ENCODE measurements around the gene PCGF1. TPM values are rescaled to one million over a fixed set of nuclear protein-coding genes. Genes with fewer than 3 reads are reported as not detected.

Gene PCGF1
- total and polyA plus RNA-seq, 2 of the 13 experiments (the other 11 are each of a cell fraction or from before 2014, with no cell fraction given): 20.4 to 22.6 TPM

DNA sequence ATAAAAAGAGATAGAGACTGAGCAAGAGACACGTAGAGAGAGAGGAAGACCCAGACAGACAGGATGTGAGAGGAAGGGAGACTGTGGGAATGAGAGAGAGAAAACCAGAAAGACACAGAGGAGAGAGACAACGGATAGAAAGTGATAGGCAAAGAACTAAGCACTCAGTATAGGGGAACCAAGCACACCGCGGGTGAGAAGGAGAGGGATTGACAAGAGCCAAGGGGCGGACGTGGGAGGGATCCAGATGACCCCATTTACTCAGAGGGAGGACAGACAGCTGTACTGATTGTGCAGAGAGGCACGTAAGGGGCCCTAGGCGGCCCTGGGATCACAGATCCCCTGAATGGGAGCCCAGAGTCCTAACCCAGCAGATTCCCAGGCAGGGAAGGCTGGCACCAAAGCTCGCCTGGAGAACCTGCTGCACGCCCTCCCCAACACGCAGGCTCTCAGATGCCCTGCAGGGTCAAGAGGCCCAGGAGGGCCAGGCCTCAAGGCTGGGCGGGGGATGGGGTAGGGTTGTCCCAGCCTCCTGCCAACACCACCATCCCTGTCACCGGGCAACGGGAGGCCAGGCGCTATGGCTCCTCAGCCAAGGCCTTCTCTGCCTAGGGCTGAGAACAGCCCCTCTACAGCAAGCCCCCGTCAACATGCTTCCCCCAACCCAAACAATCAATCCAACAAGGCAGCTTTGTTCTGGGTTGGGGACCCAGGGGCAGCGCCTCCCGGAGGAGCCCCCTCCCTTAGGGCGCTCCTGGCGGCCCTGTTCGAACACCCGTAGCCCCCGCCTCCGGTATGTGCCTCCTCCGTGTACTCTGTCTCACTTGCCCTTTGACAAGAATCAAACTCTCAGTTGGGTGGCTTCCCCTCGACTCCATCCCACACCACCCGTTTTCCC lies 45.7 kb upstream of the PCGF1 start (continued):
- TF ChIP-seq REL (CRISPR knock-in tag; conservative IDR thresholded peaks at IDR 0.05): no peak
- TF ChIP-seq NCOR1 (IDR thresholded peaks at IDR 0.05; ENCODE audit: borderline replicate concordance, low read length): no peak
- no peak; the same call in 1 of the 2 replicates for TF ChIP-seq HBP1 (CRISPR knock-in tag; IDR thresholded peaks at IDR 0.05; ENCODE audit: low read depth)
- no peak for TF ChIP-seq SYNCRIP (IDR thresholded peaks at IDR 0.05; ENCODE audit: insufficient read depth, low read depth, low read length)
- no peak for TF ChIP-seq ZNF766 (CRISPR knock-in tag; IDR thresholded peaks at IDR 0.05; ENCODE audit: borderline replicate concordance)
- TF ChIP-seq ZNF124 (CRISPR knock-in tag; IDR thresholded peaks at IDR 0.05): no peak
- no peak for TF ChIP-seq PRDM15 (CRISPR knock-in tag; IDR thresholded peaks at IDR 0.05)
- TF ChIP-seq, protein P1, sequence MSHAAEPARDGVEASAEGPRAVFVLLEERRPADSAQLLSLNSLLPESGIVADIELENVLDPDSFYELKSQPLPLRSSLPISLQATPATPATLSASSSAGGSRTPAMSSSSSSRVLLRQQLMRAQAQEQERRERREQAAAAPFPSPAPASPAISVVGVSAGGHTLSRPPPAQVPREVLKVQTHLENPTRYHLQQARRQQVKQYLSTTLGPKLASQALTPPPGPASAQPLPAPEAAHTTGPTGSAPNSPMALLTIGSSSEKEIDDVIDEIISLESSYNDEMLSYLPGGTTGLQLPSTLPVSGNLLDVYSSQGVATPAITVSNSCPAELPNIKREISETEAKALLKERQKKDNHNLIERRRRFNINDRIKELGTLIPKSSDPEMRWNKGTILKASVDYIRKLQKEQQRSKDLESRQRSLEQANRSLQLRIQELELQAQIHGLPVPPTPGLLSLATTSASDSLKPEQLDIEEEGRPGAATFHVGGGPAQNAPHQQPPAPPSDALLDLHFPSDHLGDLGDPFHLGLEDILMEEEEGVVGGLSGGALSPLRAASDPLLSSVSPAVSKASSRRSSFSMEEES (CRISPR knock-in tag; IDR thresholded peaks at IDR 0.05): no peak
- no peak for TF ChIP-seq MZF1 (CRISPR knock-in tag; IDR thresholded peaks at IDR 0.05; ENCODE audit: borderline replicate concordance)
- no peak for TF ChIP-seq GTF3A (CRISPR knock-in tag; conservative IDR thresholded peaks at IDR 0.05)
- TF ChIP-seq AFF4 (CRISPR knock-in tag; IDR thresholded peaks at IDR 0.05): no peak
- TF ChIP-seq HHEX (CRISPR knock-in tag; IDR thresholded peaks at IDR 0.05): no peak
- TF ChIP-seq RBM22 (optimal IDR thresholded peaks at IDR 0.05; ENCODE audit: low read length): no peak
- TF ChIP-seq FOXA3 (CRISPR knock-in tag; IDR thresholded peaks at IDR 0.05): peak; percentile 30; the same call in 1 of the 2 replicates
- TF ChIP-seq SP4 (CRISPR knock-in tag; IDR thresholded peaks at IDR 0.05): 0 out of 2 replicates have a peak, but pooled peaks have one; percentile 49
- 0 out of 2 replicates have a peak, but pooled peaks have one; percentile 13 for TF ChIP-seq HNF4A (CRISPR knock-in tag; IDR thresholded peaks at IDR 0.05)
- no peak for TF ChIP-seq TAF15 (IDR thresholded peaks at IDR 0.05; ENCODE audit: low read depth, low read length, poor library complexity, severe bottlenecking)
- peak; percentile 83 for TF ChIP-seq HNRNPL (IDR thresholded peaks at IDR 0.05; ENCODE audit: low read depth, low read length)
- no peak for TF ChIP-seq CHD2 (IDR thresholded peaks at IDR 0.05; ENCODE audit: low read depth, low read length)
